Measurements from ENCODE around the gene SDC1. TPM values are rescaled to one million over a fixed set of nuclear protein-coding genes. Genes with fewer than 3 reads are reported as not detected.

Gene SDC1
- total RNA-seq, 1 donor from 2014 or later = 0.32 TPM

GRCh38 chr2:20222014-20222768, 2.7 kb downstream of the SDC1 start:
- no peaks in the 10 kb centered on the region for H3K9me3 ChIP-seq
- TF ChIP-seq CTCF (IDR thresholded peaks at IDR 0.05) = no peak
- intact Hi-C loops (cut with DNase I) = no loop called here
- no peaks in the 10 kb centered on the region for H3K27me3 ChIP-seq
- no peak for DNase-seq (ENCODE audit: low spot score in 2 of 2)
- peaks cover 8 to 14% of the 10 kb centered on the region in 2 donors for H3K4me1 ChIP-seq
- no peaks in the 10 kb centered on the region for H3K36me3 ChIP-seq
- H3K27ac ChIP-seq = no peak overlapping the region
- H3K4me3 ChIP-seq = no peak overlapping the region

GRCh38 chr2:20221555-20221973, 3.4 kb downstream of the SDC1 start:
- no peak for DNase-seq (ENCODE audit: low spot score in 2 of 2)
- Histone ChIP-seq H3K4me3 (no peak overlapping the region), H3K36me3 (no peaks in the 10 kb centered on the region), H3K27ac (no peak overlapping the region), H3K4me1 (peaks cover 8 to 14% of the 10 kb centered on the region in 2 donors), H3K9me3 (no peaks in the 10 kb centered on the region), H3K27me3 (no peaks in the 10 kb centered on the region)
- TF ChIP-seq CTCF (IDR thresholded peaks at IDR 0.05) = no peak
- intact Hi-C loops (cut with DNase I) = no loop called here

GRCh38 chr2:20220806-20221554, 4.0 kb downstream of the SDC1 start:
- H3K4me1 ChIP-seq = peaks cover 8 to 14% of the 10 kb centered on the region in 2 donors
- no peak for TF ChIP-seq CTCF (IDR thresholded peaks at IDR 0.05)
- H3K9me3 ChIP-seq = no peaks in the 10 kb centered on the region
- H3K36me3 ChIP-seq = no peaks in the 10 kb centered on the region
- no peaks in the 10 kb centered on the region for H3K27me3 ChIP-seq
- no peak overlapping the region for H3K27ac ChIP-seq
- no peak for DNase-seq (ENCODE audit: low spot score in 2 of 2)
- no peak overlapping the region for H3K4me3 ChIP-seq
- intact Hi-C loops (cut with DNase I) = no loop called here

GRCh38 chr2:20219763-20220380, 5.1 kb downstream of the SDC1 start:
- Histone ChIP-seq H3K27ac (no peak overlapping the region), H3K4me1 (peaks cover 3 to 11% of the 10 kb centered on the region in 2 donors), H3K27me3 (no peaks in the 10 kb centered on the region), H3K9me3 (no peaks in the 10 kb centered on the region), H3K36me3 (no peaks in the 10 kb centered on the region), H3K4me3 (no peak overlapping the region)
- DNase-seq (ENCODE audit: low spot score in 2 of 2) = no peak
- intact Hi-C loops (cut with DNase I) = no loop called here
- TF ChIP-seq CTCF (IDR thresholded peaks at IDR 0.05) = no peak

- H3K4me3 ChIP-seq = no peak overlapping the region
- H3K9me3 ChIP-seq = no peaks in the 10 kb centered on the region
- intact Hi-C loops (cut with DNase I) = no loop called here
- no peak for TF ChIP-seq CTCF (IDR thresholded peaks at IDR 0.05)
- DNase-seq (ENCODE audit: low spot score in 2 of 2) = no peak
- no peaks in the 10 kb centered on the region for H3K27me3 ChIP-seq
- H3K27ac ChIP-seq = no peak overlapping the region
- peaks cover 0 to 4% of the 10 kb centered on the region in 2 donors for H3K4me1 ChIP-seq
- no peaks in the 10 kb centered on the region for H3K36me3 ChIP-seq
Observed at GRCh38 chr2:20218331-20219320, 6.3 kb downstream of the SDC1 start.
